GM12878 (cell line): ENCODE data around the gene ARID3A. TPM values are rescaled to one million over a fixed set of nuclear protein-coding genes. Genes with fewer than 3 reads are reported as not detected.

Experiments
- ASH2L ChIP-seq: fragments of 300-600, 200-600 bp; sonication (generic); IDR thresholded peaks from 2 replicates; pipeline ENCODE4 v1.6.1; 2017; ENCODE audit warnings: low read depth, mild to moderate bottlenecking, borderline replicate concordance
- BACH1 ChIP-seq: fragments of 450-650 bp; IDR thresholded peaks from 2 replicates; pipeline ENCODE4 v1.6.1; 2017; ENCODE audit warnings: mild to moderate bottlenecking, borderline replicate concordance
- BMI1 ChIP-seq: fragments of 450-650 bp; IDR thresholded peaks from 2 replicates; pipeline ENCODE4 v1.6.1; 2016; ENCODE audit warnings: mild to moderate bottlenecking, moderate library complexity, borderline replicate concordance
- FOXM1 ChIP-seq: IDR thresholded peaks from 2 replicates; pipeline ENCODE4 v1.6.1; 2012; ENCODE audit warnings: low read depth, mild to moderate bottlenecking, inconsistent platforms, low read length, moderate library complexity
- GABPA ChIP-seq: IDR thresholded peaks from 2 replicates; pipeline ENCODE4 v1.6.1; 2014; ENCODE audit warnings: antibody characterized with exemption, low read depth, mild to moderate bottlenecking, inconsistent platforms
- MYB ChIP-seq: fragments of 150-350 bp; IDR thresholded peaks from 2 replicates; pipeline ENCODE4 v1.6.1; 2014; ENCODE audit warnings: mild to moderate bottlenecking, low read depth, low read length, borderline replicate concordance
- NR2C1 ChIP-seq: fragments of 450-650 bp; IDR thresholded peaks from 2 replicates; pipeline ENCODE4 v1.6.1; 2017; ENCODE audit warnings: antibody characterized with exemption, mild to moderate bottlenecking, moderate library complexity
- RUNX3 ChIP-seq: IDR thresholded peaks from 2 replicates; pipeline ENCODE4 v1.6.1; 2012; ENCODE audit warnings: low read length, inconsistent platforms
- SIX5 ChIP-seq: IDR thresholded peaks from 2 replicates; pipeline ENCODE4 v1.6.1; 2011; ENCODE audit warnings: mild to moderate bottlenecking, low read depth, low read length, moderate library complexity; ENCODE audit not compliant: severe bottlenecking
- SUPT20H ChIP-seq: IDR thresholded peaks from 2 replicates; pipeline ENCODE4 v1.6.1; 2011; ENCODE audit warnings: low read depth, mild to moderate bottlenecking, low read length, moderate library complexity, borderline replicate concordance; ENCODE audit not compliant: control insufficient read depth
- ZNF217 ChIP-seq: fragments of 450-650 bp; IDR thresholded peaks from 2 replicates; pipeline ENCODE4 v1.6.1; 2017; ENCODE audit warnings: antibody characterized with exemption, mild to moderate bottlenecking
- polyA plus RNA-seq, 11 experiments: library from polyadenylated mRNA; depleted of rRNA in 4 of 11; unstranded in 6 of 11; stranded (reverse) in 5 of 11; fragments of >200 nt; fragmentation: Nextera tagmentation in 4 of 11; fragmentation: Illumina TruSeq in 1 of 11; extraction: Ambion mirVana in 4 of 11; extraction: Trizol in 1 of 11; gene quantifications; 1 replicate in 1 of 11; 2 replicates in 10 of 11; pipeline versions ENCODE4 v1.2.1 to v1.2.3, GENCODE V29; 2011 to 2016; ENCODE audit warnings: inconsistent platforms in 2 of 11, missing spikeins in 2 of 11, low read depth in 1 of 11
- total RNA-seq, 4 experiments: library from RNA; depleted of rRNA in 3 of 4; stranded (reverse); fragments of >200 nt in 3 of 4; fragmentation: Illumina TruSeq in 1 of 4; extraction: Trizol in 1 of 4; gene quantifications; 2 replicates each; pipeline versions ENCODE4 v1.2.1 to v1.2.3, GENCODE V29; 2013 to 2021
- TF ChIP-seq, protein P1 (sequence below): fragments of 450-650 bp; formaldehyde crosslinking; IDR thresholded peaks from 2 replicates; pipeline ENCODE4 v1.5.0; 2022; ENCODE audit warnings: mild to moderate bottlenecking, missing genetic modification characterization
- TF ChIP-seq, protein P2 (sequence below): IDR thresholded peaks from 2 replicates; pipeline ENCODE4 v1.6.1; 2011; ENCODE audit warnings: borderline replicate concordance, low read depth, mild to moderate bottlenecking, moderate library complexity, mixed read lengths, low read length; ENCODE audit not compliant: insufficient read depth; ENCODE audit errors: extremely low read length
- TF ChIP-seq, protein P3 (sequence below): fragments of 450-650 bp; IDR thresholded peaks from 2 replicates; pipeline ENCODE4 v1.6.1; 2017; ENCODE audit warnings: mild to moderate bottlenecking, low read depth, inconsistent platforms; ENCODE audit not compliant: poor library complexity, severe bottlenecking
- TF ChIP-seq, protein P4 (sequence below): fragments of 450-650 bp; IDR thresholded peaks from 2 replicates; pipeline ENCODE4 v1.6.1; 2016; ENCODE audit warnings: mild to moderate bottlenecking
- TF ChIP-seq, protein P5 (sequence below): fragments of 450-650 bp; formaldehyde crosslinking; IDR thresholded peaks from 2 replicates; pipeline ENCODE4 v1.4.0; 2020; ENCODE audit warnings: mild to moderate bottlenecking, moderate library complexity

Gene ARID3A
- total and polyA plus RNA-seq, 10 of the 15 experiments (the other 5 are each of a cell fraction or from before 2014, with no cell fraction given) = 0.76 to 70.0 (median 16.7) TPM

DNA sequence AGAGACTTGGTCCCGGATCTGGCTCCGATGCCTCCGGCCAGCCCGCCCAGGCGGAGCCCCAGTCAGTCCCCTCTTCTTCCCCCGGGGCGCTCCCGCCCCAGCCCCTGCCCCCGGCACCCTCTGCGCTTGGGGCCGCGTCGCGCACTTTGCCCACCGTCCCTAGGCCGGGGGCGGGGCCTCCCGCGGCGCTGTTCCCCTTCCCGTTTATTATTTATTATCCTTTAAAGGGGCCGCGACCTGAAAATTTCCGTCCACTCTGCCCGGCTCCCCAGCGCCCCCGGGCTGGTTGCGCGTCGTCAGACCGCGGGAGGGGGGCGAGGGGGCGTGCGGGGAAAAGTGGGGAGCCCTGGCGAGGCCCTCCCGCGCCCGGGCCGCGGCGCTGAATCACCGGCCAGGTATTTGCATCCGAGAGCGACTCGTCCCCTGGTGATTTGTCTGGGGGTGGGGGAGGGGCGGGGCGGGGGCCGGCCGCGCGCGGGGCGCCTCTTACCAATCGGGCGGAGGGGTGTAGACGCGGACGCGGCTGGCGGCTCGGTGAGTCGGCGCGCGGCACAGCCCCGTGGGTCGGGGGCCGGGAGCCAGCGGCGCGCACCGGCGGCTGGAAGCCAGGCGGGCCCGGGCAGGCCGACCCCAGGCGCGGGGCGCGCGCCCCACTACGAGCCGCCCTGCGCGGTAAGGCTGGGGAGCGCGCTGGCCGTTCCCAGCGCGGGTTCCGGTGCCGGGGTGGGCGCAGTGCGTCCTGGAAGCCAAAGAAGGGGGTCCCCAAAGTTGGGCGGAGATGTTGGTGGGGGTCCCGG lies at the start of gene ARID3A (continued):
- TF ChIP-seq, protein P1, sequence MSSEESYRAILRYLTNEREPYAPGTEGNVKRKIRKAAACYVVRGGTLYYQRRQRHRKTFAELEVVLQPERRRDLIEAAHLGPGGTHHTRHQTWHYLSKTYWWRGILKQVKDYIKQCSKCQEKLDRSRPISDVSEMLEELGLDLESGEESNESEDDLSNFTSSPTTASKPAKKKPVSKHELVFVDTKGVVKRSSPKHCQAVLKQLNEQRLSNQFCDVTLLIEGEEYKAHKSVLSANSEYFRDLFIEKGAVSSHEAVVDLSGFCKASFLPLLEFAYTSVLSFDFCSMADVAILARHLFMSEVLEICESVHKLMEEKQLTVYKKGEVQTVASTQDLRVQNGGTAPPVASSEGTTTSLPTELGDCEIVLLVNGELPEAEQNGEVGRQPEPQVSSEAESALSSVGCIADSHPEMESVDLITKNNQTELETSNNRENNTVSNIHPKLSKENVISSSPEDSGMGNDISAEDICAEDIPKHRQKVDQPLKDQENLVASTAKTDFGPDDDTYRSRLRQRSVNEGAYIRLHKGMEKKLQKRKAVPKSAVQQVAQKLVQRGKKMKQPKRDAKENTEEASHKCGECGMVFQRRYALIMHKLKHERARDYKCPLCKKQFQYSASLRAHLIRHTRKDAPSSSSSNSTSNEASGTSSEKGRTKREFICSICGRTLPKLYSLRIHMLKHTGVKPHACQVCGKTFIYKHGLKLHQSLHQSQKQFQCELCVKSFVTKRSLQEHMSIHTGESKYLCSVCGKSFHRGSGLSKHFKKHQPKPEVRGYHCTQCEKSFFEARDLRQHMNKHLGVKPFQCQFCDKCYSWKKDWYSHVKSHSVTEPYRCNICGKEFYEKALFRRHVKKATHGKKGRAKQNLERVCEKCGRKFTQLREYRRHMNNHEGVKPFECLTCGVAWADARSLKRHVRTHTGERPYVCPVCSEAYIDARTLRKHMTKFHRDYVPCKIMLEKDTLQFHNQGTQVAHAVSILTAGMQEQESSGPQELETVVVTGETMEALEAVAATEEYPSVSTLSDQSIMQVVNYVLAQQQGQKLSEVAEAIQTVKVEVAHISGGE (CRISPR knock-in tag) = no peak
- TF ChIP-seq BACH1 (peak; percentile 75), MYB (no peak), GABPA (no peak), FOXM1 (no peak), BMI1 (no peak), ASH2L (0 out of 2 replicates have a peak, but pooled peaks have one; percentile 47), NR2C1 (0 out of 2 replicates have a peak, but pooled peaks have one; percentile 23), ZNF217 (no peak), RUNX3 (peak; percentile 9; the same call in 1 of the 2 replicates), SIX5 (no peak), SUPT20H (no peak)
- TF ChIP-seq, protein P2, sequence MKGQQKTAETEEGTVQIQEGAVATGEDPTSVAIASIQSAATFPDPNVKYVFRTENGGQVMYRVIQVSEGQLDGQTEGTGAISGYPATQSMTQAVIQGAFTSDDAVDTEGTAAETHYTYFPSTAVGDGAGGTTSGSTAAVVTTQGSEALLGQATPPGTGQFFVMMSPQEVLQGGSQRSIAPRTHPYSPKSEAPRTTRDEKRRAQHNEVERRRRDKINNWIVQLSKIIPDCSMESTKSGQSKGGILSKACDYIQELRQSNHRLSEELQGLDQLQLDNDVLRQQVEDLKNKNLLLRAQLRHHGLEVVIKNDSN = no peak
- TF ChIP-seq, protein P3, sequence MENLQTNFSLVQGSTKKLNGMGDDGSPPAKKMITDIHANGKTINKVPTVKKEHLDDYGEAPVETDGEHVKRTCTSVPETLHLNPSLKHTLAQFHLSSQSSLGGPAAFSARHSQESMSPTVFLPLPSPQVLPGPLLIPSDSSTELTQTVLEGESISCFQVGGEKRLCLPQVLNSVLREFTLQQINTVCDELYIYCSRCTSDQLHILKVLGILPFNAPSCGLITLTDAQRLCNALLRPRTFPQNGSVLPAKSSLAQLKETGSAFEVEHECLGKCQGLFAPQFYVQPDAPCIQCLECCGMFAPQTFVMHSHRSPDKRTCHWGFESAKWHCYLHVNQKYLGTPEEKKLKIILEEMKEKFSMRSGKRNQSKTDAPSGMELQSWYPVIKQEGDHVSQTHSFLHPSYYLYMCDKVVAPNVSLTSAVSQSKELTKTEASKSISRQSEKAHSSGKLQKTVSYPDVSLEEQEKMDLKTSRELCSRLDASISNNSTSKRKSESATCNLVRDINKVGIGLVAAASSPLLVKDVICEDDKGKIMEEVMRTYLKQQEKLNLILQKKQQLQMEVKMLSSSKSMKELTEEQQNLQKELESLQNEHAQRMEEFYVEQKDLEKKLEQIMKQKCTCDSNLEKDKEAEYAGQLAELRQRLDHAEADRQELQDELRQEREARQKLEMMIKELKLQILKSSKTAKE = no peak
- TF ChIP-seq, protein P4, sequence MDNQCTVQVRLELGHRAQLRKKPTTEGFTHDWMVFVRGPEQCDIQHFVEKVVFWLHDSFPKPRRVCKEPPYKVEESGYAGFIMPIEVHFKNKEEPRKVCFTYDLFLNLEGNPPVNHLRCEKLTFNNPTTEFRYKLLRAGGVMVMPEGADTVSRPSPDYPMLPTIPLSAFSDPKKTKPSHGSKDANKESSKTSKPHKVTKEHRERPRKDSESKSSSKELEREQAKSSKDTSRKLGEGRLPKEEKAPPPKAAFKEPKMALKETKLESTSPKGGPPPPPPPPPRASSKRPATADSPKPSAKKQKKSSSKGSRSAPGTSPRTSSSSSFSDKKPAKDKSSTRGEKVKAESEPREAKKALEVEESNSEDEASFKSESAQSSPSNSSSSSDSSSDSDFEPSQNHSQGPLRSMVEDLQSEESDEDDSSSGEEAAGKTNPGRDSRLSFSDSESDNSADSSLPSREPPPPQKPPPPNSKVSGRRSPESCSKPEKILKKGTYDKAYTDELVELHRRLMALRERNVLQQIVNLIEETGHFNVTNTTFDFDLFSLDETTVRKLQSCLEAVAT = no peak
- TF ChIP-seq, protein P5, sequence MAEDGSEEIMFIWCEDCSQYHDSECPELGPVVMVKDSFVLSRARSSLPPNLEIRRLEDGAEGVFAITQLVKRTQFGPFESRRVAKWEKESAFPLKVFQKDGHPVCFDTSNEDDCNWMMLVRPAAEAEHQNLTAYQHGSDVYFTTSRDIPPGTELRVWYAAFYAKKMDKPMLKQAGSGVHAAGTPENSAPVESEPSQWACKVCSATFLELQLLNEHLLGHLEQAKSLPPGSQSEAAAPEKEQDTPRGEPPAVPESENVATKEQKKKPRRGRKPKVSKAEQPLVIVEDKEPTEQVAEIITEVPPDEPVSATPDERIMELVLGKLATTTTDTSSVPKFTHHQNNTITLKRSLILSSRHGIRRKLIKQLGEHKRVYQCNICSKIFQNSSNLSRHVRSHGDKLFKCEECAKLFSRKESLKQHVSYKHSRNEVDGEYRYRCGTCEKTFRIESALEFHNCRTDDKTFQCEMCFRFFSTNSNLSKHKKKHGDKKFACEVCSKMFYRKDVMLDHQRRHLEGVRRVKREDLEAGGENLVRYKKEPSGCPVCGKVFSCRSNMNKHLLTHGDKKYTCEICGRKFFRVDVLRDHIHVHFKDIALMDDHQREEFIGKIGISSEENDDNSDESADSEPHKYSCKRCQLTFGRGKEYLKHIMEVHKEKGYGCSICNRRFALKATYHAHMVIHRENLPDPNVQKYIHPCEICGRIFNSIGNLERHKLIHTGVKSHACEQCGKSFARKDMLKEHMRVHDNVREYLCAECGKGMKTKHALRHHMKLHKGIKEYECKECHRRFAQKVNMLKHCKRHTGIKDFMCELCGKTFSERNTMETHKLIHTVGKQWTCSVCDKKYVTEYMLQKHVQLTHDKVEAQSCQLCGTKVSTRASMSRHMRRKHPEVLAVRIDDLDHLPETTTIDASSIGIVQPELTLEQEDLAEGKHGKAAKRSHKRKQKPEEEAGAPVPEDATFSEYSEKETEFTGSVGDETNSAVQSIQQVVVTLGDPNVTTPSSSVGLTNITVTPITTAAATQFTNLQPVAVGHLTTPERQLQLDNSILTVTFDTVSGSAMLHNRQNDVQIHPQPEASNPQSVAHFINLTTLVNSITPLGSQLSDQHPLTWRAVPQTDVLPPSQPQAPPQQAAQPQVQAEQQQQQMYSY (CRISPR knock-in tag) = no peak
